Bronchial epithelial cell (primary cell): ENCODE results near the gene AFAP1L1. TPM values are rescaled to one million over a fixed set of nuclear protein-coding genes. Genes with fewer than 3 reads are reported as not detected.
"Not testable (repeated sequence)": the region's sequence is repeated elsewhere in the genome, so short reads cannot be mapped to it uniquely, and the experiment has no call there.

Experiments used
- DNase-seq: peaks from one replicate; pipeline ENCODE4 v3.0.0-alpha.2; 2010; ENCODE audit warnings: low read depth
- FAIRE-seq: peaks from 2 replicates; lab custom pipeline; 2011; peaks lifted over from hg19 to GRCh38; lab: Jason Lieb, UNC
- H3K27me3 ChIP-seq: 2 replicates; pipeline ENCODE4 v1.5.1; 2011; ENCODE audit warnings: low read length; ENCODE audit not compliant: control insufficient read depth, insufficient read depth
- H3K36me3 ChIP-seq: 2 replicates; pipeline ENCODE4 v1.5.1; 2011; ENCODE audit warnings: low read length; ENCODE audit not compliant: control insufficient read depth, insufficient read depth
- H3K4me3 ChIP-seq: 2 replicates; pipeline ENCODE4 v1.5.1; 2011; ENCODE audit warnings: mild to moderate bottlenecking, low read depth, low read length, control low read depth
- total RNA-seq: library from RNA; depleted of rRNA; stranded (reverse); fragments of >200 nt; gene quantifications from 2 replicates; pipeline ENCODE4 v1.2.1, GENCODE V29; 2014
- TF ChIP-seq, protein P1 (sequence below): IDR thresholded peaks from 2 replicates; pipeline ENCODE4 v1.5.1; 2011; ENCODE audit warnings: mild to moderate bottlenecking, moderate library complexity, low read length, control low read depth, inconsistent platforms; ENCODE audit not compliant: insufficient read depth, severe bottlenecking

The AFAP1L1 gene
- total RNA-seq, 1 donor from 2014 or later = 17.4 TPM

DNA sequence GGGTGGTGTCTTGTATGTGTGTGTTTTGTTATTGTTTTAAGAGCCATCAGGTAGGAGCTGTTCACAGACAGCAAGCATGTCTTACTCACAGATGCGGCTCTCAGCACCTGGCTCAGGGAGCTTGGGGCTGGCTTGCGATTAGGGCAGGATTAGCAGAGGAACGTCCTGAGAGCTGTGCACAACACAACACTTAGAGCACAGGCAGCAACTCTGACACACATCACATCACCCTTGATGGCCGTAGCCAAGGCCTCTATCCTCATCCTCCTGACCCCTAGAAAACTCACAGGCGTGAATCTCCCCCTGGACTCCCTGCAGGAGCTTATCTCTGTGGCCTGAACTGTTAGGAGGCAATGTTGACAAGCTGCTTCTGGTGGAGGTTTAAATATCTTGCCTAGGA, 114.5 kb downstream of the AFAP1L1 start:
- FAIRE-seq = no peak
- no peak for DNase-seq
- Histone ChIP-seq H3K36me3 (no peaks in the 10 kb centered on the region), H3K4me3 (no peak overlapping the region), H3K27me3 (no peaks in the 10 kb centered on the region)
- TF ChIP-seq, protein P1, sequence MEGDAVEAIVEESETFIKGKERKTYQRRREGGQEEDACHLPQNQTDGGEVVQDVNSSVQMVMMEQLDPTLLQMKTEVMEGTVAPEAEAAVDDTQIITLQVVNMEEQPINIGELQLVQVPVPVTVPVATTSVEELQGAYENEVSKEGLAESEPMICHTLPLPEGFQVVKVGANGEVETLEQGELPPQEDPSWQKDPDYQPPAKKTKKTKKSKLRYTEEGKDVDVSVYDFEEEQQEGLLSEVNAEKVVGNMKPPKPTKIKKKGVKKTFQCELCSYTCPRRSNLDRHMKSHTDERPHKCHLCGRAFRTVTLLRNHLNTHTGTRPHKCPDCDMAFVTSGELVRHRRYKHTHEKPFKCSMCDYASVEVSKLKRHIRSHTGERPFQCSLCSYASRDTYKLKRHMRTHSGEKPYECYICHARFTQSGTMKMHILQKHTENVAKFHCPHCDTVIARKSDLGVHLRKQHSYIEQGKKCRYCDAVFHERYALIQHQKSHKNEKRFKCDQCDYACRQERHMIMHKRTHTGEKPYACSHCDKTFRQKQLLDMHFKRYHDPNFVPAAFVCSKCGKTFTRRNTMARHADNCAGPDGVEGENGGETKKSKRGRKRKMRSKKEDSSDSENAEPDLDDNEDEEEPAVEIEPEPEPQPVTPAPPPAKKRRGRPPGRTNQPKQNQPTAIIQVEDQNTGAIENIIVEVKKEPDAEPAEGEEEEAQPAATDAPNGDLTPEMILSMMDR = no peak

DNA sequence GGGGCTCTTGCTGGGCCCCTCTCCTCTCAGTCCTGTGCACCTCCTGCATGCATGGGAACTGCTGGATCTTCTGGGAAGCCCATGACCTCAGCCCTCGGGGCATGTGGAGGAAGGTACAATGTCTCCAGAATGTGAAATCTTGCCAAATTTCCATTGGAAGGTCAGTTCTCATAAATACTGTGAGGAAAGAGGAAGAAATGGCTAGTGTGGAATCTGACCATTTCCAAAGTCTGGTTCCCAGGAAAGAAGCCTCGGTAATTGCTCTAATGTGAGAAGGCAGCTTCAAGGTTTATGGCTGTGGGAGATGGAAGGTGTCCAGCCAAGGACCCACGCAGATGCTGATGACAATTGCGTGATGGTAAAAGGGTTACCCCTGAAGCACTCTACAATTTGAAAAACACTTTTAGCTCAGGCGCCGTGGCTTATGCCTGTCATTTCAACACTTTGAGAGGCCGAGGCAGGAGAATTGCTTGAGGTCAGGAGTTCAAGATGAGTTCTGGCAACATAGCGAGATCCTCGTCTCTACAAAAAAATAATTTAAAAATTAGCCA, 115.5 kb downstream of the AFAP1L1 start:
- no peaks in the 10 kb centered on the region for H3K27me3 ChIP-seq
- FAIRE-seq (no peak), DNase-seq (no peak)
- H3K36me3 ChIP-seq = no peaks in the 10 kb centered on the region
- no peak overlapping the region for H3K4me3 ChIP-seq
- TF ChIP-seq, protein P1 = no peak

DNA sequence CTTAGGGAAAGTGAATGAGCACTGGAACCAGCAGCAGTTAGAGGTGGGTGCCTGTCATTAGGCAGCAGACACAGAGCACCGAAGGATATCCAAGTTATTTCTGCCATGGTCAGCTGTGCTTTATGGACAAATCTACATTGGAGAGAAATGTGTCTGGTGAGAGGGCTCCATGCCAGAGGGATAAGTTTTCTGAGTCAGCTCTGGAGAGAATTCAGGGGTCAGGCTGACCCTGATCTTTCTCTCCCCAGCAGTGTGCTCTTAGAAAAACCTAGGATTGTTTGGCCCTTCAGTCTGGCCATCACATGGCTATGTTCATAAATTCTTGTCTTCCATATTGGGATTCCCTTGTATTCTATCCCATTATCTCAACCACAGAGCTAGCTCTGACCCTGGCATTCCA, 116.3 kb downstream of the AFAP1L1 start:
- no peak for FAIRE-seq
- TF ChIP-seq, protein P1 = no peak
- no peaks in the 10 kb centered on the region for H3K36me3 ChIP-seq
- H3K27me3 ChIP-seq = no peaks in the 10 kb centered on the region
- DNase-seq = no peak
- H3K4me3 ChIP-seq = no peak overlapping the region

DNA sequence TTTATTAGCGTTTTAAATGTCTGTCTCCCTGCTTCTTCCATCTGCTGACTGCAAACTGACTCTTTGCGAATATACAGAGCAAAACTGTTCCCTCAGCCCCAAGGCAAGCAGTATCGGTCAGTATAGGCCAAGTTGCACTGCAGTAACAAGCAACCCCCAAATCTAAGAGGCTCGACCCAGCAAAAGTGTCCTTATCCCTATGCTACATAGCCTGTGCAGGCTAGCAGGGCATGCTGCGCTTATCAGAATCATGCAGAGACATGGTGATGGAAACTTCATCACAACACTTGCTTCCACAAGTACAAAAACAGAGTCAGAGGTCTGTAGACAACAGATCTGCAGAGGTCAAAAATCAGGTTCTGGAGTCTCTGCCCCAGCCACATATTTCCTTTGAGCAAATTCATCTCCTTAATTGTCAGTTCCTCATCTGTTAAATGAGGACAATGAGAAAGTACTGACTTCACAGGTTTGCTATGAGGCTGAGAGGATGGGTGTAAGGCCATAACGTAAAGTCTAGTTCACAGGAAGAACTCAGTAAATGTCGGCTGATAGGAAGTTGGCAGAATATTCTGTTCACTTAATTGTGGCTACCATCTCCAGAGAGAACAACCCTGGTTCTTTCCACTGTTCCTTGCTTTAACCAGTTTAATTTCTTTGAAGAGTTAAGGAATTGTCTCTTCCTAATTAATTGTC, 117.0 kb downstream of the AFAP1L1 start:
- Histone ChIP-seq H3K36me3 (no peaks in the 10 kb centered on the region), H3K27me3 (no peaks in the 10 kb centered on the region), H3K4me3 (no peak overlapping the region)
- no peak for DNase-seq
- TF ChIP-seq, protein P1 = no peak
- FAIRE-seq = no peak

DNA sequence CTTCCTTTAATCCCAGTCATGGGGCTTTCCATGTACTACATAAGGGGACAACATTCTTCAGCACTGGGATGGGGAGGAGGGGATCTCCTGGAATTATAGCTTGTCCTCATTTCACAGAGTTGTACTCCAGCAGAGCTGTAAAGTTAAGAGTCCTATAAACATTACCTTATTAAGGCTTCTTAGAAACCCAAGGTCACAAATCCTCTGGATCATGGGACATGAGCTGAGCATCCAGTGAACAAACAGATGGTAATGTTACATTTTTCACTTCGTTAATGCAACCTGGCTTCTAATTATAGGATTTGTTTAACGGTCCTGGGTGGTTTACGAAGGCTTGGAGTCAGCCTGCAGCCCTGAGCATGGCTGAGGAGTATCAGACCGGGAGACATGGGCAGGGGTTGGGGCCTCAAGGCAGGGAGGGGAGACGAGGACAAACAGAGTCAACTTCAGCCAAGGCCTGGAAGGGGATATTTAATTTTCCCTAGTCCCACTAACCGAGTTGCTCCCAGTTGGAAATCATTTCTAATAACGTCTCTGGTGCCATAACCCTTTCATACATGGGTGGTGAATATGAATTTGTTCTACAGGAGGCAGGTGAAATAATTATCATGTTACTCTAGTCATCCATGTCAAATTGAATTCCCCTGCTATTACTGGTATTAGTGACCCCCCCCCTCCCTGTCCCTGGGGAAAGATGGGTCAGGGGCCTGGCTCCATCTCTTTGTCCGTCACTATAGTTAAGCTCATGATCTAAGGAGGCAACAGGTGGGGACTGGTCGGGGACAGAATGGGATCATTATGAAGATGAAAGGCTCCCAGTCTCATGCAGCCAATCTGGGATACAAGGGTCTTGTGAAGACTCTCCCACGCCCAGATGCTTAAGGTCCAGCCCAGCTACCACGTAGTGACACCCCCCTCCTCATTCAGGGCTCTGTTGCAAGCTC, 118.2 kb downstream of the AFAP1L1 start:
- H3K4me3 ChIP-seq = no peak overlapping the region
- H3K27me3 ChIP-seq = no peaks in the 10 kb centered on the region
- TF ChIP-seq, protein P1 = no peak
- no peak for FAIRE-seq
- DNase-seq = no peak
- H3K36me3 ChIP-seq = no peaks in the 10 kb centered on the region

DNA sequence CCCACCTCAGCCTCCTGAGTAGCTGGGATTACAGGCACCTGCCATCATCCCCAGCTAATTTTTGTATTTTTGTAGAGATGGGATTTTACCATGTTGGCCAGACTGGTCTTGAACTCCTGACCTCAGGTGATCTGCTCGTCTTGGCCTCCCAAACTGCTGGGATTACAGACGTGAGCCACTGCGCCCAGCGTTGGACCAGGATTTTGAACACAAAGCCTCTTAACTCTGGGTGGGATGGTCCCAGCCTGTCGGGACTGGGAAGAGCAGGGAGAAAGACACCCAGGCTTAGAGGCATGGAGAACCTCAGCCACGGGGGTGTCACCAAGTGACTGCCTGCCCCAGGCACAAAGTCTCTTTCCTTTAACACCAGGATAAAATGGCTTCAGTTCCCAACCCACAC, 119.4 kb downstream of the AFAP1L1 start:
- H3K27me3 ChIP-seq, H3K4me3 ChIP-seq, H3K36me3 ChIP-seq, FAIRE-seq, DNase-seq: not testable (repeated sequence)
